Fibroblast of the conjunctiva (primary cell): ENCODE results near the gene RAB17.

Experiments used
- DNase-seq: peaks from one replicate; pipeline ENCODE4 v3.0.0-alpha.2; 2010; ENCODE audit warnings: low read depth

RAB17 gene

DNA sequence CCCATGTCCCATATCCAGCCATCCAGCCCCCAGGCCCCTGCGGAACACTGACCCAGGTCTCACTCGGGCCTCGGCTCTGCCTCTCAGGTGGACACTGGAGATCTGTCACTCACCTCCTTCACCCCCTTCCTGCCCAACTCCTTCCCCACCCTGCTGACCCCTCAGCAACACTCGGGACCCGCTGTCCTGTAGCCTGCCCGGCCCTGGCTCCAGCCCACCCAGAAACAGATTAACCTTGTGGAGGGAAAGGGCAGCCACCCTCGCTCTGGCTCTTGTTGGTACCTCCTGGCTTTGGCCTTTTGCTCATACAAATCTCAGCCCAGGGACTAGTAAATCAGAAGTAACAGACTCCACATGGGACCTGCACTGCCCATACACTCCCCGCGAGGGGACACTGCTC lies 53.9 kb downstream of the RAB17 start:
- no peak for DNase-seq

DNA sequence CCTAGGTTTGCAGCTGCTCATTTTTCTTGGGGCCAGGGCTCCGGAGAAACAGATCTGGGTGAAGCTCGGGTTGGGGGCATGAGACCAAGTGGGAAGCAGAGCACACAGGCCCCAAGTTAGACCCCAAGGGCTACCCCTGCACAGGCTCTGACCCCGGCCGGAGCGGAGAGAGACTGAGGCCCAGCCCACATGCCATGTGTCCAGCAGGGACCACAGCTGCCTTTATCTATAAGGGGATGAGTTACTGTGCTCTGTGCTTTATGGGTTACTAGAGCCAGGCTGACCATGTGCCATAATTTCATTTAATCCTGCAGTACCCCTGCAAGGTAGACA lies 54.5 kb downstream of the RAB17 start:
- no peak for DNase-seq

DNA sequence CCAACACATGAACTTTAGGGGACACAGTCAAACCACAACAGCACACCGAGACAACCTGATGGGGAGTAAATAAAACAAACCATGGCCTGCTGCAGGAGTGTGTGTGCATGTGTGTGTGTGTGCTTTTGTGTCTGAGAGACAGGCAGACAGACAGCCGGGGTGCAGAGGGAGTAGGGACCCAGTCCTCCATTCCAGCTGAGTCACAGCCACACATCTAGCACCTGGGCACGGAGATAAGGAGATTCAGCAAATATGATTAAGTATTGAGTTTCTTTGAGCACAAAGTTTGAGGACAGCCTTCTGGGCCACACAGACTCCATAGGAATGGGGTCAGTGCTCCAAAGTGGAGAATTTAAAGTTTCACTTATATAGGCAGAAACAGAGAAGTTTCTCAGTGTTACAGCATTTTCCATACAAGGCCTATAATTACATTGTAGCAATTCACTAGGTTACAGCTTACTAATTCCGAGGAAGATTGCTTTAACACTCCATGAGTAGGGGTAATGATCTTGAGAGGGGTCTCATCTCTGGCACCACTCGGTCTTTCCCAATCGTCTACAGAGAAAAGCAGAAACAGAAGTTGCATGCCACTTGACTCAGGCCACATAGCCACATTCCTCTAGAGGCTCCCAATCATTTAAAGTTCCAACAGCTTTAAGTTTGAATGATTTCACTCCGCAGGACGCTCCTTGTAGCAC lies 55.0 kb downstream of the RAB17 start:
- DNase-seq = no peak

DNA sequence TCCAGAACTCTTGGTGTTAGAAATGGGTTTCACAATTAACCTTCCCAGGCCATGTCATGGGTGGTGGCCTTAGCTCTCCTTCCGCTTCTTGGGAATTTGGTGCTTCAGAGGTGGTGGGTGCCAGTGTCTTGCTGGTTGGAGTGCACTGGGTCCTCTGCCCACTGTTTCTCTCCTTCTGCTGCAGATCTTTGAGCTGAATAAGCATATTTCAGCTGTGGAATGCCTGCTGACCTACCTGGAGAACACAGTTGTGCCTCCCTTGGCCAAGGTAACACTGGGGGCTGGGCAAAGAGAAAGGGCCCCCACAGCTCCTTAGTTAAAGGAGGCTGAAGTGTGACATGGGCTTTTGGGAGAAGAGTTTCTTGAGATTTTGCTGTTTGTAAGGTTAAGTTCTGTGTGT lies 56.2 kb downstream of the RAB17 start:
- no peak for DNase-seq

DNA sequence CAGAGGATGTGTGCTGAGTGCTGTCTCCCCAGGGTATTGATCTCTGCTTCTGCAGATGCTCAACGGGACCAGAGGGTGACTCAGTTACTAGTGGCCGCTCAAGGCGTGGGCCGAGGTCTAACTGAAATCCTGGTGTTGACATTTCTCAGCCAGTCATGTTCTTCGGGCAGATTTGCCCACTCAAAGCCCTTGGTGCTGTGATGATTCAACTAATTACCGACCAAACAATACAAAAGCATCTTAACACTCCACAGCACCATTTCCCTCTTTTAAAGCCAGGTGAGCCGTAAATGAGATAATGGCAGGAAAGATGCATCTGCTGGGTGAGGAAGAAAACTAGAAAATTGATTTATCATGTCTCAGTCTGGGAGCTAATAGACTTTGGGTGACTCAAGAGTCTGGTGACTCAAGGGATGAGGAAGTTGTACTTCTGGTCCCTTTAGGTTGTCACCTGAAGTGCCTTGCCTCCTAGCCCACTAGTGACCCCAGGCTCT lies 56.8 kb downstream of the RAB17 start:
- no peak for DNase-seq

DNA sequence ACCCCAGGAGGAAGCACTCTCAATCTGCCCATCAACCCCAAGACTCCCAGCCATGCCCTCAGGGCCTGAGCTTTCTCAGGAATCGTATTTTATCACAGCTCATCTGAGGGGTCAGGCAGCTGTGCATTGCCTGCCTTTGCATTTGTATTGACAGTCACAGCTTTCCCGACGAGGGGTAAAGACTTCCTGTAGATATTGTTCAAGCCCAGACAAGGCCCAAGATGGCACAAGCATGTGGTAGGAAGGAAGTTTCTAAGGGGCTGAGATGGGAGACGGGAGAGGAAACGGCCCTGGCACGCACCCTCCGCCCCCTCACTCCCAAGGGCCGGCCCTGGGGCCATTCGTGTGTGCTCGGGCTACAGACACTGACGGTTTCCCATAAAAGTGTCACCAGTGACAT lies 58.4 kb downstream of the RAB17 start:
- no peak for DNase-seq

DNA sequence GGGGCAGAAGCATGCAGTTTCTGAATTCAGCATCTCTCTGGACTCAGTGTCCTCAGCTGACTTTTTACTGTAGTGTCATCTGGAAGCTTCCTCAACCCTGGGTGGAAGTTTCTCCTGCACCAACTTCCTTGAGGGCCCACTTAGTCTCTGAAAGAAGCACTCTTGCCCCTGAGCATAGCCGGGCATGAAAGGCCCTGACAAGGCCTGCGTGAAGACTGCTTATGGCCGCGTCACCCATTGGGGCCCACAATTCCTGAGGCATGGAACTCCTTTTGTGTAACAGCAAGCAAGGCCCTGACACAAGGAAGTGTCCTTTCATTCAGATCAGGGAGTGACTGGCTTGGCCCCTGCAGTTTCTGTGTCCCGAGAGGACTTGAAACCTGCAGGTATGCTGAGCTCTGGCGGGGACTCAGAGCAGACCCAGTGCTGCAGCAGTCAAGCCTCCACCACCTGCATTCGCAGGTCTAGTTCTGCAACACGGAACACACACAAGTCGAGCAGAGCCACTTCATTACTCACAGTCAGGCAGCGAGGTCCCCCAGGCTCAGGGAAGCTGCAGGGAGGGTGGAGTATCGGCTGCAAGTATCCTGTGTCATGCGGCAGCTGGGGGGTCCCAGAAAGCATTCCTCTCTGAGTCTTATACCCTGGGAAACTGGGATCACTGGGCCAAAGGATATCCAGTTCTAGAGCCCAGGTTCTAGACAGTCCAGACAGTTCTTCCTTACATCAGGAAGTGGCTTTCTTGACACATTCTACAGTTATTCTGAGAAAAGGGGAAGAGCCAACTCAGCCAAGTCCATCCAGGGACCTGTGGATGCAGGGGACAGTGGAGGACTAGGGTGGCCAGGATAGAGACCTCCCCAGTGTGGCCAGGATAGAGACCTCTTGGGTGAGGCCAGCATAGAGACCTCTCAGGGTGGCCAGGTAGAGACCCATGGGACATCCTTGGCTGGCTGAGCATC lies 59.8 kb downstream of the RAB17 start:
- DNase-seq = no peak

DNA sequence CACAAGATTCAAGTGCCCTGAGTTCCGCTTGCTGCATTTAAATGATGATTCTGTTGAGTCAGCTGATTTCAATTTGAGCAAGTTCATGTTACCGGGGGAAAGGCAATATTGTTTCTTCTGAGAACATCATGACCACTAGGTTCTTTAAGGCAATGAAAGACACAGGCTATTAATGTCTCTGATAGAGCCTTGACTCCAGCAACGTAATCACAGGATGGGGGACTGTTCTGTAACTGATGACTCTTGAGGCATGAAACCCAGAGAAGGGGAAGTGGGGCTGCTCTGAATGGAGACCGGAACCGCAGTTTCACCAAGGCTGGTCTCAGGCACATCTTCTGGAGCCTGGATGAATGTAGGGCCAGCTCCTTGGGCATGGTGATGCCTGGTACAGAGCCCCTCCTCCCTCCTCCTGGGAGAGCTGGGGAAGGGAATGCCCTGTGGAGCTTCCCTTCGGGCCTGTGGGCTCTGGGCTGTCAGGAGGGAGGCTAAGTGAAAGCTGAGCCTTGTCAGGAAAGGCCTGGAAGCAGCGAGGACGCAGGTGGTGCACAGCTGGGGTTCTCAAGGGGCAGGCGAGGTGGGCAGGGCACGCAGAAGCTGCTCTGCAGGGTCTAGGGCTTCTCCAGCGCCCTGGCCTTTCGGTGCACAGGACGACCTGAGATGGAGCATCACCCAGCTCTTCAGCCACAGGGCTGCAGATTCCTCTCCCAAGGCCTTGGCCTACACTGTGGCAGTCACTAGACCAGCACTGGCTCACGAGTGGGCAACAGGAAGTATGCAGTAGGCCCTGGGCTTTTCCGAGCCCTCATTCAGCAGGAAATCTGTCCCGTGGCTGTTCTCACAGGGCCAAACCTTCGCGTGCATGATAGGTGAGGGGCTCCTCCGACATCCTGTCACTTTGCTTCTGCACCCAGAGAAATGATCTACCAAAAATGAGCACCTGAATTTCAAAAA lies 60.8 kb downstream of the RAB17 start:
- DNase-seq = no peak

DNA sequence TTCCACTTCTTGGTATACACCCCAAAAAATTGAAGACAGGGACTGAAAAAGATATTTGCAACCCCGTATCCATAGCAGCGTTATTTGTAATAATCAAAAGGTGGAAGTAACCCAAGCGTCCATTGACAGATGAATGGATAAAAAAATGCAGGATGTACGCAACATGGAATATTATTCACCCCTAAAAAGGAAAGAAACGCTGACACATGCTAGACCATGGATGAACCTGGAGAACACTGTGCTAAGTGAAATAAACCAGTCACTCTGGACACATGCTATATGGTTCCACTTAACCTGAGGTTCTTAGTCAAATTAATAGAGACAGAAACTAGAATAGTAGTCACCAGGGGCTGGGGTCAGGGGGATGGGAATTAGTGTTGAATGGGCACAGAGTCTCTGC lies 62.8 kb downstream of the RAB17 start:
- no peak for DNase-seq

DNA sequence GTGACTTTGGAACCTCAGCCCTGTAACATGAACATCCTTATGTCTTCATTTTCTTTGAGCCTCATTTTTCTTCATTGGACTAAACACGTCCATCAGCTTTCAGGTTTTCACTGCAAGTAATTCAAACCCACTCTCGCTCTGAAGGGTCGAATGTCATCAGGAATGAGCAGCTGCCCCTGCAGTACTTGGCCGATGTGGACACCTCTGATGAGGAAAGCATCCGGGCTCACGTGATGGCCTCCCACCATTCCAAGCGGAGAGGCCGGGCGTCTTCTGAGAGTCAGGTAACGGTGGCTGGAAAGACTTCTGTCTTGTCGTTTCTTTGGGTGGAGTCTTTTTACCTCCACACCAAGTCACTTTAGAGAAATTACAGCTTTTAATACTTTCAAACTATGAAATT lies 63.3 kb downstream of the RAB17 start:
- DNase-seq = no peak

DNA sequence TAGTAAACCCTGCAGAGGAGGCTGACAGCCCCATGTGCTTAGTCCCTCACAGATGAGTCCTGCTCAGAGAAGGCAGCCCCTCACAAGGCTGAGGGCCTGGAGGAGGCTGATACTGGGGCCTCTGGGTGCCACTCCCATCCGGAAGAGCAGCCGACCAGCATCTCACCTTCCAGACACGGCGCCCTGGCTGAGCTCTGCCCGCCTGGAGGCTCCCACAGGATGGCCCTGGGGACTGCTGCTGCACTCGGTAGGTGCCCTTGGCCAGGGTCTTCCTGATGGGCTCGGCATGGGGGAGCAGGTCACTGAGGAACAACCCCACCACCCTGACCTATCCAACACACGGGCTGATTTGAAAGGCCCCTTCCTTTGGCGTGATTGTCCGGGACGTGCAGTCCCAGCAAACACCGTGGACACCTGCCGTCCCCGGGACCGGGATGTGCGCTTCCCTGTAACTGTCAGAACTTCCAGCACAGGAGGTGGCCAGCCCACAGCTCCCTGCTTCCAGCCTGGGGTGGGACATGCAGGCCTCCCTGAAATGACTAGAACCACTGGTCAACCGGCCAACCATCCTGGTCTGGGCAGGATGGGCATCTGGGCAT lies 64.9 kb downstream of the RAB17 start:
- no peak for DNase-seq

DNA sequence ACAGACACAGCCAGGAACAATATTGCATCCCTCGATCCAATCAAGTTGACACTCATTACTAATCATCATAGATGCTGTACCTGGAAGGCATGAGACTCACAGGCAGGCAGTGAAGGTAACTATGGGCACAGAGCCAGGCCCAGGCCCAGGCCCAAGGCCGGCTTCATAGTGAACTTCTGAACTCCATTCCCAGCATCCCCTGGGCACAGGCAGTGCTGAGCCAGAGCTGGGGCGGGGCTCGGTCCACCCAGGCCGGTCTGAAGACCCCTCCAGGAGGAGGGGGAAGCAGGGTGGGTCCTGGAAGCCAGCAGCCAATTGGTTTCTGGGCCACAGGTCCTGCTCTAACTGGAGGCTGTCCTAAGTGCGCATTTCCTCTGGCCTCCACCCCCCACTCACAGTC lies 65.9 kb downstream of the RAB17 start:
- no peak for DNase-seq
